Mononuclear cell (primary cell): ENCODE measurements around the gene C1QTNF12. TPM values are rescaled to one million over a fixed set of nuclear protein-coding genes. Genes with fewer than 3 reads are reported as not detected.

ENCODE experiments used
- H3K27me3 ChIP-seq: 2 replicates; pipeline ENCODE4 v1.6.0; 2011; ENCODE audit warnings: low read length, control low read depth; ENCODE audit not compliant: insufficient read depth
- H3K4me1 ChIP-seq: 2 replicates; pipeline ENCODE4 v1.5.1; 2011; ENCODE audit warnings: mild to moderate bottlenecking, low read length, control low read depth; ENCODE audit not compliant: insufficient read depth
- H3K4me3 ChIP-seq: 2 replicates; pipeline ENCODE4 v1.5.1; 2011; ENCODE audit warnings: mild to moderate bottlenecking, low read length, moderate library complexity
- H3K9me3 ChIP-seq: 2 replicates; pipeline ENCODE4 v1.5.1; 2011; ENCODE audit warnings: low read depth, mild to moderate bottlenecking, control low read depth, low read length
- total RNA-seq: library from RNA; depleted of rRNA; stranded (reverse); fragments of >200 nt; gene quantifications from one replicate; pipeline ENCODE4 v1.2.3, GENCODE V29; 2012

The C1QTNF12 gene
- total RNA-seq, 1 donor: 1.6 TPM

DNA sequence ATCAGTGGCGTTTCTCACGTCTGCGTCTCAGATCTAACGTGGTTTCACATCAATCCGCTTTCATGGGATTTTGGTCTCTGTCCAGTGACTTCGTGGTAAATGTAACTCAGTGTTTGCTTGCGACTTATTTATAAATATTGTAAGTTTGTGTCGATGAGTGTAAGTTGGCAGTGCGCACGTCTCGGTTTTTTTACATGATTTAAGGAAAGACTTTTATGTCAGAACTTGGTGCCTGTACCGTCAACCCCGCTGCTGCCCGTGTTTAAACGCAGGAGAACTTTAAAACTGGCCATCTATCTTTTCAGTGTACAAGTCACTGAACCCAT lies 13.0 kb downstream of the C1QTNF12 start:
- Histone ChIP-seq H3K9me3 (no peaks in the 10 kb centered on the region), H3K4me3 (no peak overlapping the region), H3K27me3 (no peaks in the 10 kb centered on the region), H3K4me1 (peaks cover 32% of the 10 kb centered on the region)

DNA sequence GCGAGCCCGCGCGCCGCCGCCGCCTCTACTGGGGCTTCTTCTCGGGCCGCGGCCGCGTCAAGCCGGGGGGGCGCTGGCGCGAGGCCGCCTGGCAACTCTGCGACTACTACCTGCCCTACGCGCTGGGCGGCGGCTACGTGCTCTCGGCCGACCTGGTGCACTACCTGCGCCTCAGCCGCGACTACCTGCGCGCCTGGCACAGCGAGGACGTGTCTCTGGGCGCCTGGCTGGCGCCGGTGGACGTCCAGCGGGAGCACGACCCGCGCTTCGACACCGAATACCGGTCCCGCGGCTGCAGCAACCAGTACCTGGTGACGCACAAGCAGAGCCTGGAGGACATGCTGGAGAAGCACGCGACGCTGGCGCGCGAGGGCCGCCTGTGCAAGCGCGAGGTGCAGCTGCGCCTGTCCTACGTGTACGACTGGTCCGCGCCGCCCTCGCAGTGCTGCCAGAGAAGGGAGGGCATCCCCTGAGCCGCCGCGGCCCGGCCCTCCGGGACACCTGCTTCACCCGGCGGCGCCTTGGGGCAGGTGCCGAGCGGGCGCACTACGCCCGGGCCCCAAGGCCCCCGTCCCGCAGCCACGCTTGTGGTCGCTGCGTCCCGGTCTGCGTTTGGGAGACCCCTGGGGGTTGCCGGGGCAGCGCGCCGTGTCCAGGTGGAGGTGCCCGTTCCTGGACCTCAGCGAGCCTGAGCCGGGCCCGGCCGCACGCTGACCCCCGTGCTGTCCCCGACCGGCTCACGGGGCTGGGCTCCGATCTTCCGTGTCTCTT lies 13.5 kb downstream of the C1QTNF12 start:
- H3K27me3 ChIP-seq: no peaks in the 10 kb centered on the region
- H3K4me1 ChIP-seq: peaks cover 32% of the 10 kb centered on the region
- H3K4me3 ChIP-seq: peak overlapping the region; percentile 24
- H3K9me3 ChIP-seq: no peaks in the 10 kb centered on the region

DNA sequence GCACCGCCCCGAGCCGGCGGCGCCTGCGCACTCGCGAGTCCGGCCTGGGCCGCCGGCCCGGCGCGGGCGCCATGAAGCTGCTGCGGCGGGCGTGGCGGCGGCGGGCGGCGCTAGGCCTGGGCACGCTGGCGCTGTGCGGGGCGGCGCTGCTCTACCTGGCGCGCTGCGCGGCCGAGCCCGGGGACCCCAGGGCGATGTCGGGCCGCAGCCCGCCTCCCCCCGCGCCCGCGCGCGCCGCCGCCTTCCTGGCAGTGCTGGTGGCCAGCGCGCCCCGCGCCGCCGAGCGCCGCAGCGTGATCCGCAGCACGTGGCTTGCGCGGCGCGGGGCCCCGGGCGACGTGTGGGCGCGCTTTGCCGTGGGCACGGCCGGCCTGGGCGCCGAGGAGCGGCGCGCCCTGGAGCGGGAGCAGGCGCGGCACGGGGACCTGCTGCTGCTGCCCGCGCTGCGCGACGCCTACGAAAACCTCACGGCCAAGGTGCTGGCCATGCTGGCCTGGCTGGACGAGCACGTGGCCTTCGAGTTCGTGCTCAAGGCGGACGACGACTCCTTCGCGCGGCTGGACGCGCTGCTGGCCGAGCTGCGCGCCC lies 14.2 kb downstream of the C1QTNF12 start, which contains the start of gene B3GALT6:
B3GALT6 (plus strand) TSS at position 30 of the 588 bp plus-strand sequence; CDS start at position 72, 42 bp downstream.
- H3K4me1 ChIP-seq: peaks cover 32% of the 10 kb centered on the region
- H3K9me3 ChIP-seq: no peaks in the 10 kb centered on the region
- no peaks in the 10 kb centered on the region for H3K27me3 ChIP-seq
- peak within 1 kb of the TSS; percentile 96 for H3K4me3 ChIP-seq

DNA sequence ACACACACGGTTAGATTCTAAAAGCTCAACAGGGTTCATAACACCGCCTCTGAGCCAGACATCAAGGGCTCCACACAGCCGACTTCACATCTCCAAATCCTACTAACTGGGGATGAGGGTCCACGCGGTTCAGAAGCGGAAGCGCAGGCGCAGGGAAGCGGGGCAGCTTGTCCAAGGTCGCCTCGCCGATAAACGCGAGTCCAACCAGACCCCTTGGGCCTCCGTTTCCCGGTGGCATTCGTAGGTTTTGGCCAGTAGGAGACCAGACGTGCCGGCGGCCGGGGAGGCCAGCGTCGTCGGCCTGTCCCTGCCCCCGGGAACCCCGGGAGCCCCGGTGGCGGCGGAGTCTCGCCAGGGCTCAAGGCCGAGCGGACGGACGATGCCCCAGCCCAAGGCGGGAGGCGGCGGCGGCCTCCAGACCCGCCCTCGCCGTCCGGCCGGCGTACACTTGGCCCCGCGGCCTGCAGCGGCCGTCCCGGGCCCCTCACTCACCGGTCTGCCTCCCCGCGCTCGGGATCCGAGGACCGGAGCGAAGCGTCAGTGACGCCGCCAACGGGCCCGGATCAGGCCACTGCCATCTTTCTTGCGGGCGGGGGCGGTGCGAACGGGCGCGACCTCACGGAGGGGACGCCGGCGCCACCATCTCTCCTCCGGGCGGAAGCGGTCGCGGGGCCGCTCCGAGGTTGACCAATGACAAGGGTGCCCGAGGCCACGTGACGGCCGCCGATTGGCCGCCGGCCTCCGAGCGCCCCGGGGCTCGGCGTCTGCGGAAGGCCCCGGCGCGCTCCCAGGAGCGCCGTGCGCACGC lies 14.9 kb downstream of the C1QTNF12 start, which contains the start of gene SDF4:
SDF4 (minus strand) TSS at position 602 of the 808 bp plus-strand sequence. CDS start 3,229 bp downstream, outside the sequence.
- no peaks in the 10 kb centered on the region for H3K27me3 ChIP-seq
- H3K4me3 ChIP-seq: peak within 1 kb of the TSS; percentile 96
- peaks cover 32% of the 10 kb centered on the region for H3K4me1 ChIP-seq
- H3K9me3 ChIP-seq: no peaks in the 10 kb centered on the region

DNA sequence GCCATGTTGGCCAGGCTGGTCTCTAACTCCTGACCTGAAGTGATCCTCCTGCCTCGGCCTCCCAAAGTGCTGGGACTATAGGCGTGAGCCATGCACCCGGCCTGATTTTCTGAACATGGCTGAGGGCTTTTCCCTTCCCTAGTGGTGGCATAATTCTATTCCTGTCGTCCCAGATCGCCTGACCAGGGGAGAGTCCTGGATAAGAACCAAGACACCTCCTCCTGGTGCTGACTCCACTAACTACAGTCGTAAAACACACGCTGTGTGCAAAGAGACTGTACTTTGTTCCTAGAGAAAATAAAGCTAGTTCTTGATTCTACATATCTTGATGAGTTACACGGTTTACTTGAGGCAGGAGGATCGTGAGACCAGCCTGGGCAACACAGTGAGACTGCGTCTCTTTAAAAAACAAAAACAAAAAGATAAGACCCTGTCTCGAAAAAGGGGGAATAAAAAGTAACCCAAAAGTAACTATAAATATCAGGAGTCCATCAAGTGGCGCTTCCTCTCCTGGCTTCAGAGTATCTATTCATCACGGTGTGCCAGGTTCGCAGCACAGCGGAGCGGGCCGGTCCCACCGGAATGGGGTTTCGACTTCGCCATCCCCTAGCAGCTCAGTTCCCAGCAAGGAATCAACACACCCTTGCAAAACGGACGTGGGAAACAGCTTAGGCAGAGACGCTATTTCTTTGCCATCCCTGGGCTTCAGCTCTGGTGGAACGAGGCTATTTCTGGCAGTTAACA lies 15.7 kb downstream of the C1QTNF12 start:
- no peaks in the 10 kb centered on the region for H3K9me3 ChIP-seq
- H3K27me3 ChIP-seq: no peaks in the 10 kb centered on the region
- peak overlapping the region; percentile 96 for H3K4me3 ChIP-seq
- peaks cover 32% of the 10 kb centered on the region for H3K4me1 ChIP-seq

DNA sequence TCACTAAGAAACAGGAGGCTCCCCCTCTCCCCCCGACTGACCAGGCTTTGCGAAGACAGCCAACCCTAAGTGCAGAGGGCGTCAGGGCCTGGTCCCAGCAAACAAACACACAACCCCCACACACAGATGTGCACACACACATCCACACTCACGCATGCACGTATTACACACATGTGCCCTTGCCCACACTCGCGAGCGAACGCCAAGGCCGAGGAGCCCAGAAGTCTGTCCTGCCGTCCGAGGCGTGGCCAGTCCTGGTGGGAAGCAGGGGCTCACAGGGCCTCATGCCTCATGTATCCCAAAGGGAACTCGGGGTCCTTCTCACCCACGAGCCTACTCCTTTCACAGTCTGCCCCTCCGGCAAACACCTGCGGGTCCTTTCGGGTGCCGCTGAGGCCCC lies 16.8 kb downstream of the C1QTNF12 start:
- Histone ChIP-seq H3K9me3 (no peaks in the 10 kb centered on the region), H3K4me1 (peaks cover 32% of the 10 kb centered on the region), H3K27me3 (no peaks in the 10 kb centered on the region), H3K4me3 (no peak overlapping the region)

DNA sequence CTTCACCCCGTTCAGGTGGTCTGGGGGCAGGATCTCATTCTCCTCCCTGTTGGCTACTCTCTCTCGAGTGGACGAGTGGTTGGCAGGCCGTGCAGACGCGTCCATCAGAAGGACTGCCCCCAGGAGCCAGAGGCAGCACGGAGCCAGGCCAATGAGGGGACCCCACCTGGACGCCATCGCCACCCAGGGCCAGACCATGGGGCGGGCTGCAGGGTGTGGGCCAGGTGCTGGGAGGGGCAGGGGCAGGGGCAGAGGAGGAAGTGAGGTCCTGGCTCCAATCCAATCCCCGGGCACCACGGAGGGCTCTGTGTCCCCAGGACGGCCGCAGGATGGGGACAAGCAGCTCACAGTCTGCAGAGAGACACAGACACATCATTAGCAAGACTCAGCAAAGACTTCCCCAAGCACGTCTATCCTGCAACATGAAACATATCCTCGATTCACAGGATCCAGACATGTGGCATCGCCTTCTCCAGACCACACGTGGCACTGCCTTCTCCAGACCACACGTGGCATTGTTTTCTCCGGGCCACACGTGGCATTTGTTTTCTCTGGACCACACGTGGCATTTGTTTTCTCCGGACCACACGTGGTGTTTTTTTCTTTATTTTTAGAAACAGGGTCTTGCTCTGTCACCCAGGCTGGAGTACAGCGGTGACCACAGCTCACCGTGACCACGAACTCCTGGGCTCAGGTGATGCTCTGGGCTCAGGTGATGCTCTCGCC lies 17.8 kb downstream of the C1QTNF12 start:
- no peaks in the 10 kb centered on the region for H3K27me3 ChIP-seq
- no peaks in the 10 kb centered on the region for H3K9me3 ChIP-seq
- H3K4me3 ChIP-seq: no peak overlapping the region
- peaks cover 32% of the 10 kb centered on the region for H3K4me1 ChIP-seq

DNA sequence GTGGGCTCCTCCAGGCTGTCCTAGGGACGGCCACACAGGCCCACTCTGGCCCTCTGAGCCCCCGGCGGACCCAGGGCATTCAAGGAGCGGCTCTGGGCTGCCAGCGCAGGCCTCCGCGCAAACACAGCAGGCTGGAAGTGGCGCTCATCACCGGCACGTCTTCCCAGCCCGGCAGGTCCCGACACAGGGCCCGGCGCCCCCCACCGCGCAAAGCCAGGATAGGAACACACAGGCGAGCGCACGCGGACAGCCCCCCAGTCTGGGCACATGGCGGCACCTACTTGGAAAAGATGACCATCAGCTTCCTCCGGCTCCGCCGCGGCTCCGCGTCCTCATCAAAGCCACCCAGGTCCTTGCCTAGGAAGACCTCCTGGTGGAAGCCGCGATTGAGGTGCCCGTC lies 18.3 kb downstream of the C1QTNF12 start:
- no peaks in the 10 kb centered on the region for H3K9me3 ChIP-seq
- H3K4me3 ChIP-seq: no peak overlapping the region
- peaks cover 29% of the 10 kb centered on the region for H3K4me1 ChIP-seq
- H3K27me3 ChIP-seq: no peaks in the 10 kb centered on the region

DNA sequence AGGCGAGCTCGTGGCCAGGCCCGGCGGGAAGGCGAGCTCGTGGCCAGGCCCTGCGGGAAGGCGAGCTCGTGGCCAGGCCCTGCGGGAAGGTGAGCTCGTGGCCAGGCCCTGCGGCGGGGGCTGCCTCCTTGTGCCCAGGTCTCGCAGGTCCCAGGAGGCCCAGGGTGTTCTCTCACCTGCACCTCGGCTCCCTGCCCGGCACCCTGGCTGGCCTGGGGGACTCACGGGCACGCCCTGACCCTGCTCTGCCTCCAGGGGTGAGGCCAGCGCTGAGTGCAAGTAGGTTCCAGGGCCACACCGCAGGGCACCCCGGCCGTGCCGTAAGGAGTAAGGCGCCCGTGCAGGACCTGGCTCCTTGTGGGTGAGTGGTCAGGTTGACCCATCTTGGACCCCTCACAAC lies 19.1 kb downstream of the C1QTNF12 start:
- Histone ChIP-seq H3K4me1 (peaks cover 22% of the 10 kb centered on the region), H3K4me3 (no peak overlapping the region), H3K27me3 (no peaks in the 10 kb centered on the region), H3K9me3 (no peaks in the 10 kb centered on the region)

DNA sequence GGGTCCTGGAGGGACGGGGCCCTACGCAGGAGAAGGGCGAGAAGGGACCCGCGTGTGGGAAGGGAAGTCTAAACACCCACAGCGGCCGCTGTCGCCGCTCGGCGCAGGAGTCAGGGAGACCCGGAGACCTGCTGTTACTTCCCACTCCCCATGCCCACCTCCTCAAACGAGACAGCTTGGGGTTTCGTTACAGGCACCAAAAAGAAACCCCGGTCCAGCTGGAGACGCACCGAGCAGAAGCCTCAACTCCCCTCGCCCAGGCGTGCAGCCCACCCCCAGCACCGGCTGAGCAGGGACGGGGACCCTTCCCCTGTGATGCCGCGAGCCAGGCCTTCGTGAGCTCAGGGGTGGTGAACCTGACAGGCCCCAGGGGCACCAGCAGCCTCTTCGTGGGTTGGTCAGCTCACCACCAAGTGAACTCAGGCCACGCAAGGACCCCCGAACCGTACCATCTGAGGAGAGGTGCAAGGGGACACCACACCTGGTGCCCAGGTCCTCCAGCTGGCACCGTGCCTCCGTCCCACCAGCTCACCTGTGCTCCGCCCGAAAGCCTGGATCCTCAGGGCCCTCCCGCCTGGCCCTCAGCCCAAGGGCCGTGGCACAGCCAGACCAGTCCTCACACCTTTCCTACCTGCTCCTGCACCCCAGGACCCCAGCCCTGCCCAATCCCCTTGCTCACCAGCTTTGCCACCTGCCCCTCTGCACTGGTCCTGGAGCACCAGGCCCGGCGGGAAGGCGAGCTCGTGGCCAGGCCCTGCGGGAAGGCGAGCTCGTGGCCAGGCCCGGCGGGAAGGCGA lies 19.8 kb downstream of the C1QTNF12 start:
- Histone ChIP-seq H3K4me1 (peaks cover 22% of the 10 kb centered on the region), H3K27me3 (no peaks in the 10 kb centered on the region), H3K9me3 (no peaks in the 10 kb centered on the region), H3K4me3 (no peak overlapping the region)

DNA sequence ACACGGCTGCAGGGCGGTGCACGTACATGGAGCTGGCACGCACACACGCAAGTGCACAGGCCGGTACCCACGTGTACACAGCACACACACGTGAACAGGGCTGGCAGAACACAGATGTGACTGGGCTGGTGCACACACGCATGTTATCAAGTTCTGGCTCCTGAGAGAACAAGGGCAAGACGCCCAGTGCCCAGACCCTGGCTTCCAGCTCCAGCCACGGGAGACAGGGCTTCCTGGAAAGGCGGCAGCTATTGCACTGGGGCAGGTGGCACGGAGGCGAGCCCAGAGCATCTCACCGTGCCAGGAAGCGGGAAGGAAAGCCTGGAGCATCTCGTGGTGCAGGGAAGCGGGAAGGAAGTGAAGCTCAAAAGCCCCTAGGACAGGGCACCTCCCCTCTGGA lies 20.6 kb downstream of the C1QTNF12 start:
- no peaks in the 10 kb centered on the region for H3K27me3 ChIP-seq
- peaks cover 23% of the 10 kb centered on the region for H3K4me1 ChIP-seq
- H3K9me3 ChIP-seq: no peaks in the 10 kb centered on the region
- H3K4me3 ChIP-seq: no peak overlapping the region

DNA sequence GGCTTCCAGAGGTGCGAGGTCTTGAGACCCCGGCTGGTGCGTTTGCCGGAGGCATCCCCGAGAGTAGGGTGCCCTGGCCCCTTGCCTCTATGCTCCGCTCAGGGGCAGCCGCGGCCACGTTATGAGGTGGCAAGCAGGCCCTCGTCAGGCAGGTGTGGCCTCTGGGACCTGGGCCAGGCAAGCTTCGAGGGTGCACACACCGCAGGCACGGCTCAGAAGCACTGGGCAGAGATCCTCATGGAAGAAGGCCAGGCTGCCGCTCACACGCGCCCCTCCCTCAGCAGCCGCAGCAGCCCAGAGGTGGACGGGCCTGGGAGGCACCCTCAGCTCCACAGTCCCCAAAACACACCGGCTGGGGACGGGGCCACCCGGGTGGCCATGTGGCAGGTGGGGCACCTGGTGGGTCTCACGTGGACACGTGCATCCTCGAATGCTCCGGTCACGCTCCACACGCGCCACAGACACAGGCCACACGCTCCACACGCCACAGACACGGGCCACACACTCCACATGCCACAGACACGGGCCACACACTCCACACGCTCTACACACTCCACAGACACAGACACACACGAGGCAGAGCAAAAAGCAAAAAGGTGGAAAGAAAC lies 21.2 kb downstream of the C1QTNF12 start:
- peaks cover 17% of the 10 kb centered on the region for H3K4me1 ChIP-seq
- no peaks in the 10 kb centered on the region for H3K9me3 ChIP-seq
- no peak overlapping the region for H3K4me3 ChIP-seq
- no peaks in the 10 kb centered on the region for H3K27me3 ChIP-seq

DNA sequence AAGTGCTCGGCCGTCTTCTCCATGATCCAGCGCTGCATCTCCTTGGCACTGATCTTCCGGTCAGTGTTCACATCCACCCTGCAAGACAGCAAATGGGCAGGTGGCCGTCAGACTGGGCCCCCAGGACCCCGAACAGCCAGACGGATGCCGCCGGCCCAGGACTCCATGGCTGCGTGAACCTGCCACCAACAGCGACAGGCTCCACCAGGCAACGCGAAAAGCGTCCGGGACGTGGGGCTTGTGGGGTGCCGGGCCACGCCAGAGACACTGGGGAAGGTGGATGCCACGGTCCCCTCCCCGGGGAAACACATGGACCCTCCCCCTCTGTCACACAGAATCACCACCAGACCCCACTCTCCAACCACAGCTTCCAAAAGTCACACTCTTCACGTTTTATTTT lies 22.6 kb downstream of the C1QTNF12 start:
- H3K4me1 ChIP-seq: peaks cover 5% of the 10 kb centered on the region
- no peaks in the 10 kb centered on the region for H3K9me3 ChIP-seq
- H3K4me3 ChIP-seq: no peak overlapping the region
- no peaks in the 10 kb centered on the region for H3K27me3 ChIP-seq
